Thyroid gland (tissue), 4 donors: ENCODE measurements around the gene ABI1. TPM values are rescaled to one million over a fixed set of nuclear protein-coding genes. Genes with fewer than 3 reads are reported as not detected.

Experiments
- DNase-seq, 2 donors: peaks; one replicate each; pipeline ENCODE4 v3.0.0-alpha.2; 2019
- H3K27ac ChIP-seq, 3 donors: fragments of 200-600 bp; sonication (generic); 1 replicate in 2 of 3; 2 replicates in 1 of 3; pipeline ENCODE4 v1.5.1; 2016 to 2019; ENCODE audit warnings: mild to moderate bottlenecking in 1 of 3, moderate library complexity in 1 of 3
- H3K27me3 ChIP-seq: fragments of 200-600 bp; sonication (generic); one replicate; pipeline ENCODE4 v1.5.1; 2019
- H3K36me3 ChIP-seq, 2 donors: fragments of 200-600 bp; sonication (generic); one replicate each; pipeline ENCODE4 v1.5.1; 2016 to 2019
- H3K4me1 ChIP-seq, 2 donors: fragments of 200-600 bp; sonication (generic); one replicate each; pipeline ENCODE4 v1.5.1; 2017 to 2019
- H3K4me3 ChIP-seq, 3 donors: fragments of 200-600 bp; sonication (generic); replicated peaks in 1 of 3; 1 replicate in 2 of 3; 2 replicates in 1 of 3; pipeline ENCODE4 v1.5.1; 2016; ENCODE audit warnings: mild to moderate bottlenecking in 1 of 3
- H3K9me3 ChIP-seq: fragments of 200-600 bp; sonication (generic); one replicate; pipeline ENCODE4 v1.5.1; 2017
- POLR2A ChIP-seq, 2 donors: fragments of 450-650 bp; IDR thresholded peaks; one replicate each; pipeline ENCODE4 v1.6.1; 2017; ENCODE audit warnings: antibody characterized with exemption in 2 of 2, mild to moderate bottlenecking in 2 of 2, moderate library complexity in 1 of 2
- WGBS, 2 donors: methylation state at CpG; one replicate each; pipeline ENCODE4 v1.1.5; 2017; 5-methylcytosine and 5-hydroxymethylcytosine counted together
- intact Hi-C: fragments of 100-400 bp; cut with DNase I; formaldehyde crosslinking; loops from one replicate; pipeline ENCODE4 v1.15.1; 2023
- total RNA-seq, 4 donors: library from RNA; depleted of rRNA; stranded (reverse); fragments of >200 nt; gene quantifications; one replicate each; pipeline ENCODE4 v1.2.3, GENCODE V29; 2016
- TF ChIP-seq, protein P1 (sequence below), 6 experiments: fragments of 200-600 bp in 3 of 6; fragments of 450-650 bp in 3 of 6; sonication (generic) in 3 of 6; IDR thresholded peaks; one replicate each; pipeline ENCODE4 v1.5.1; 2016 to 2019; ENCODE audit warnings: antibody characterized with exemption in 6 of 6, mild to moderate bottlenecking in 2 of 6, inconsistent platforms in 1 of 6, moderate library complexity in 1 of 6

Gene ABI1
- total RNA-seq, 4 donors from 2014 or later, result 42.7 to 72.3 (median 47.4) TPM

GRCh38 chr10:26699631-26700030 lies 161.1 kb downstream of the ABI1 start:
- Histone ChIP-seq H3K9me3 (no peaks in the 10 kb centered on the region), H3K27ac (no peak overlapping the region), H3K36me3 (no peaks in the 10 kb centered on the region), H3K4me1 (peaks cover 8% of the 10 kb centered on the region in 2 donors), H3K27me3 (no peaks in the 10 kb centered on the region), H3K4me3 (no peak overlapping the region)
- 95 to 96% methylated on average over 7 of the region's 7 CpGs for WGBS, 2 donors
- TF ChIP-seq POLR2A (IDR thresholded peaks at IDR 0.05), result no peak
- TF ChIP-seq, protein P1, sequence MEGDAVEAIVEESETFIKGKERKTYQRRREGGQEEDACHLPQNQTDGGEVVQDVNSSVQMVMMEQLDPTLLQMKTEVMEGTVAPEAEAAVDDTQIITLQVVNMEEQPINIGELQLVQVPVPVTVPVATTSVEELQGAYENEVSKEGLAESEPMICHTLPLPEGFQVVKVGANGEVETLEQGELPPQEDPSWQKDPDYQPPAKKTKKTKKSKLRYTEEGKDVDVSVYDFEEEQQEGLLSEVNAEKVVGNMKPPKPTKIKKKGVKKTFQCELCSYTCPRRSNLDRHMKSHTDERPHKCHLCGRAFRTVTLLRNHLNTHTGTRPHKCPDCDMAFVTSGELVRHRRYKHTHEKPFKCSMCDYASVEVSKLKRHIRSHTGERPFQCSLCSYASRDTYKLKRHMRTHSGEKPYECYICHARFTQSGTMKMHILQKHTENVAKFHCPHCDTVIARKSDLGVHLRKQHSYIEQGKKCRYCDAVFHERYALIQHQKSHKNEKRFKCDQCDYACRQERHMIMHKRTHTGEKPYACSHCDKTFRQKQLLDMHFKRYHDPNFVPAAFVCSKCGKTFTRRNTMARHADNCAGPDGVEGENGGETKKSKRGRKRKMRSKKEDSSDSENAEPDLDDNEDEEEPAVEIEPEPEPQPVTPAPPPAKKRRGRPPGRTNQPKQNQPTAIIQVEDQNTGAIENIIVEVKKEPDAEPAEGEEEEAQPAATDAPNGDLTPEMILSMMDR (IDR thresholded peaks at IDR 0.05), result no peak
- DNase-seq, result no peak
- intact Hi-C loops, result no loop called here

DNA sequence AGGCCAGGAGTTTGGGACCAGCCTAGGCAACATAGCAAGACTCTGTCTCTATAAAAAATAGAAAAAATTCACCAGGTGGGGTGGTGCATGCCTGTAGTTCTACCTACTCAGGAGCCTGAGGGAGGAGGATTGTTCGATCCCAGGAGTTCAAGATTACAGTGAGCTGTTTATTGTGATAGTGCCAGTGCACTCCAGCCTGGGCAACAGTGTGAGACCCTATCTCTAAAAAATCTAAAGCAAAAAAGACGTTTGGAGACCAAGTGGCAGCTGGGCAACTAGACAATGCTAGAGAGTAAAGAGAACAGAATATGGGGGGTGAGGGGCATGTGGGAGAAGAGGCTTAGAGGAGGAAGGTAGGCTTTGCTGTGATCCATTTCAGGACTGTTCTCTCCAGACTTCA lies 161.8 kb downstream of the ABI1 start:
- DNase-seq, result no peak
- TF ChIP-seq, protein P1 (IDR thresholded peaks at IDR 0.05), result no peak
- no peak for TF ChIP-seq POLR2A (IDR thresholded peaks at IDR 0.05)
- Histone ChIP-seq H3K4me1 (peaks cover 8% of the 10 kb centered on the region in 2 donors), H3K27ac (no peak overlapping the region), H3K9me3 (no peaks in the 10 kb centered on the region), H3K36me3 (no peaks in the 10 kb centered on the region), H3K27me3 (no peaks in the 10 kb centered on the region), H3K4me3 (no peak overlapping the region)
- WGBS, 2 donors, result 83 to 84% methylated on average over 2 of the region's 2 CpGs
- intact Hi-C loops, result no loop called here

GRCh38 chr10:26697922-26698608 lies 162.7 kb downstream of the ABI1 start:
- Histone ChIP-seq H3K9me3 (no peaks in the 10 kb centered on the region), H3K4me3 (peak overlapping the region; percentile 87 to 93 (median 88)), H3K27me3 (no peaks in the 10 kb centered on the region), H3K36me3 (no peaks in the 10 kb centered on the region), H3K27ac (peak overlapping the region in 2 of 3 donors; percentile 95 to 96), H3K4me1 (peaks cover 8% of the 10 kb centered on the region in 2 donors)
- 1 to 3% methylated on average over 40 to 42 of the region's 42 CpGs for WGBS, 2 donors
- DNase-seq, result no peak
- no peak for TF ChIP-seq POLR2A (IDR thresholded peaks at IDR 0.05)
- TF ChIP-seq, protein P1 (IDR thresholded peaks at IDR 0.05), result no peak
- intact Hi-C loops, result no loop called here

- peak within 1 kb of the TSS; percentile 87 to 93 (median 88) for H3K4me3 ChIP-seq
- H3K27me3 ChIP-seq, result no peaks in the 10 kb centered on the region
- WGBS, 2 donors, result 0% methylated on average over 14 to 20 of the region's 82 CpGs
- H3K27ac ChIP-seq, result peak within 1 kb of the TSS; percentile 86 to 96 (median 95)
- H3K4me1 ChIP-seq, result peaks cover 8% of the 10 kb centered on the region in 2 donors
- no peaks in the 10 kb centered on the region for H3K9me3 ChIP-seq
- TF ChIP-seq, protein P1 (IDR thresholded peaks at IDR 0.05), result no peak
- TF ChIP-seq POLR2A (IDR thresholded peaks at IDR 0.05), result peak in 1 of 2 donors; percentile 63
- DNase-seq, result peak; percentile 64 to 71
- intact Hi-C loops, result no loop called here
- no peaks in the 10 kb centered on the region for H3K36me3 ChIP-seq
These were observed 163.4 kb downstream of the ABI1 start, which contains the start of gene PDSS1 for GRCh38 chr10:26697163-26697921. TSS of gene PDSS1 (plus strand) at chr10:26697701. CDS start at chr10:26697712, 11 bp downstream.

GRCh38 chr10:26696786-26697162 lies 164.0 kb downstream of the ABI1 start:
- peaks cover 8% of the 10 kb centered on the region in 2 donors for H3K4me1 ChIP-seq
- WGBS, 2 donors, result 23 to 25% methylated on average over 11 of the region's 11 CpGs
- TF ChIP-seq POLR2A (IDR thresholded peaks at IDR 0.05), result no peak
- TF ChIP-seq, protein P1 (IDR thresholded peaks at IDR 0.05), result no peak
- intact Hi-C loops, result no loop called here
- H3K4me3 ChIP-seq, result peak overlapping the region; percentile 87 to 93 (median 88)
- peak overlapping the region in 2 of 3 donors; percentile 95 to 96 for H3K27ac ChIP-seq
- no peaks in the 10 kb centered on the region for H3K36me3 ChIP-seq
- H3K27me3 ChIP-seq, result no peaks in the 10 kb centered on the region
- H3K9me3 ChIP-seq, result no peaks in the 10 kb centered on the region
- DNase-seq, result no peak
